IMR-90 (cell line): ENCODE data around the gene HPCAL4.

Experiments used
- BHLHE40 ChIP-seq: fragments of 150-350 bp; IDR thresholded peaks from 2 replicates; pipeline ENCODE4 v1.6.1; 2016; ENCODE audit warnings: mild to moderate bottlenecking, low read depth, low read length
- MAFK ChIP-seq: IDR thresholded peaks from 2 replicates; pipeline ENCODE4 v1.6.1; 2012; ENCODE audit warnings: low read depth, low read length, improper control_type of control experiment
- MXI1 ChIP-seq: IDR thresholded peaks from 2 replicates; pipeline ENCODE4 v1.6.1; 2012; ENCODE audit warnings: low read depth, mild to moderate bottlenecking, low read length, moderate library complexity, borderline replicate concordance
- POLR2A ChIP-seq: IDR thresholded peaks from 2 replicates; pipeline ENCODE4 v1.6.1; 2012; ENCODE audit warnings: mild to moderate bottlenecking, low read depth, low read length
- RAD21 ChIP-seq: IDR thresholded peaks from 2 replicates; pipeline ENCODE4 v1.6.1; 2012; ENCODE audit warnings: low read length, improper control_type of control experiment
- TF ChIP-seq, protein P1 (sequence below): conservative IDR thresholded peaks from 2 replicates; pipeline ENCODE4 v1.5.1; 2012; ENCODE audit warnings: mild to moderate bottlenecking, low read depth, low read length, improper control_type of control experiment

GRCh38 chr1:39713557-39713956, 22.3 kb upstream of the HPCAL4 start:
- TF ChIP-seq, protein P1, sequence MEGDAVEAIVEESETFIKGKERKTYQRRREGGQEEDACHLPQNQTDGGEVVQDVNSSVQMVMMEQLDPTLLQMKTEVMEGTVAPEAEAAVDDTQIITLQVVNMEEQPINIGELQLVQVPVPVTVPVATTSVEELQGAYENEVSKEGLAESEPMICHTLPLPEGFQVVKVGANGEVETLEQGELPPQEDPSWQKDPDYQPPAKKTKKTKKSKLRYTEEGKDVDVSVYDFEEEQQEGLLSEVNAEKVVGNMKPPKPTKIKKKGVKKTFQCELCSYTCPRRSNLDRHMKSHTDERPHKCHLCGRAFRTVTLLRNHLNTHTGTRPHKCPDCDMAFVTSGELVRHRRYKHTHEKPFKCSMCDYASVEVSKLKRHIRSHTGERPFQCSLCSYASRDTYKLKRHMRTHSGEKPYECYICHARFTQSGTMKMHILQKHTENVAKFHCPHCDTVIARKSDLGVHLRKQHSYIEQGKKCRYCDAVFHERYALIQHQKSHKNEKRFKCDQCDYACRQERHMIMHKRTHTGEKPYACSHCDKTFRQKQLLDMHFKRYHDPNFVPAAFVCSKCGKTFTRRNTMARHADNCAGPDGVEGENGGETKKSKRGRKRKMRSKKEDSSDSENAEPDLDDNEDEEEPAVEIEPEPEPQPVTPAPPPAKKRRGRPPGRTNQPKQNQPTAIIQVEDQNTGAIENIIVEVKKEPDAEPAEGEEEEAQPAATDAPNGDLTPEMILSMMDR: no peak
- TF ChIP-seq BHLHE40 (no peak), POLR2A (no peak), MAFK (no peak), MXI1 (no peak), RAD21 (no peak)
